HepG2 (cell line): Measurements from ENCODE around the gene SLC17A5. TPM values are rescaled to one million over a fixed set of nuclear protein-coding genes. Genes with fewer than 3 reads are reported as not detected.
A peak's percentile ranks its signal among the peaks of the same experiment; 100 is the strongest.

ENCODE experiments used
- ATAC-seq: fragments of 200-7000 bp; cut with Tn5 transposase; 3 replicates; pipeline ENCODE4 v1.9.1; 2020; ENCODE audit warnings: mild to moderate bottlenecking, moderate library complexity
- BruUV-seq: library from RNA; stranded (reverse); fragments of 400-500 nt; replicated peaks from 2 replicates; lab custom pipeline; 2021; lab: Mats Ljungman, UMichigan
- CTCF ChIA-PET: fragments of 300-600 bp; formaldehyde crosslinking; extraction: SDS; loops from one replicate; lab custom pipeline; 2021; ENCODE audit warnings: low total read pairs, inconsistent platforms, low intra/inter-chr PET ratio; lab: Yijun Ruan, JAX
- POLR2A ChIA-PET: fragments of 350-600 bp; sonication (Branson Sonifier 250); formaldehyde crosslinking; loops from one replicate; lab custom pipeline; 2020; ENCODE audit warnings: antibody characterized with exemption, inconsistent platforms; lab: Yijun Ruan, JAX
- DNase-seq: peaks from one replicate; pipeline ENCODE4 v3.0.0-alpha.2; 2015; ENCODE audit warnings: low spot score
- FAIRE-seq: peaks from 3 replicates; lab custom pipeline; 2011; peaks lifted over from hg19 to GRCh38; lab: Jason Lieb, UNC
- H2AFZ ChIP-seq: one replicate; pipeline ENCODE4 v1.6.1; 2011; ENCODE audit warnings: low read length, inconsistent platforms
- H3K27ac ChIP-seq: fragments of 300-600 bp; 3 replicates; pipeline ENCODE4 v1.8.0; 2011; ENCODE audit warnings: mixed run types, mild to moderate bottlenecking, mixed read lengths, low read length, inconsistent platforms; ENCODE audit not compliant: insufficient read depth; ENCODE audit errors: extremely low read length
- H3K27me3 ChIP-seq, 2 experiments: fragments of 200-600 bp in 1 of 2; 2 replicates in 1 of 2; 3 replicates in 1 of 2; pipeline versions ENCODE4 v1.6.0 to v1.8.0; 2011; ENCODE audit warnings: low read length in 2 of 2, mild to moderate bottlenecking in 2 of 2, moderate library complexity in 2 of 2, inconsistent platforms in 1 of 2; ENCODE audit not compliant: insufficient read depth in 2 of 2, control insufficient read depth in 1 of 2
- H3K36me3 ChIP-seq, 2 experiments: fragments of 200-600 bp in 1 of 2; replicated peaks in 1 of 2; 2 replicates in 1 of 2; 3 replicates in 1 of 2; pipeline versions ENCODE4 v1.5.1 to v1.8.0; 2011; ENCODE audit warnings: low read length in 2 of 2, inconsistent platforms in 1 of 2; ENCODE audit not compliant: insufficient read depth in 2 of 2, control insufficient read depth in 1 of 2
- H3K4me1 ChIP-seq: 2 replicates; pipeline ENCODE4 v1.5.1; 2012; ENCODE audit warnings: low read length, inconsistent platforms; ENCODE audit not compliant: insufficient read depth
- H3K4me2 ChIP-seq: 2 replicates; pipeline ENCODE4 v1.6.0; 2011; ENCODE audit warnings: low read depth, low read length, inconsistent platforms
- H3K4me3 ChIP-seq, 3 experiments: fragments of 200-600 bp in 1 of 3; sonication (generic), shearing (Covaris generic) in 1 of 3; replicated peaks in 1 of 3; 2 replicates each; pipeline ENCODE4 v1.5.1; 2011 to 2016; ENCODE audit warnings: low read length in 3 of 3, inconsistent platforms in 2 of 3, low read depth in 2 of 3, mild to moderate bottlenecking in 2 of 3, control low read depth in 1 of 3, mixed read lengths in 1 of 3; ENCODE audit not compliant: insufficient read depth in 1 of 3
- H3K79me2 ChIP-seq: one replicate; pipeline ENCODE4 v1.6.1; 2011; ENCODE audit warnings: low read length, inconsistent platforms; ENCODE audit not compliant: insufficient read depth
- H3K9ac ChIP-seq: 2 replicates; pipeline ENCODE4 v1.6.0; 2011; ENCODE audit warnings: mild to moderate bottlenecking, low read depth, low read length, inconsistent platforms; ENCODE audit not compliant: insufficient read depth
- H3K9me3 ChIP-seq: 2 replicates; pipeline ENCODE4 v1.5.1; 2012; ENCODE audit warnings: mild to moderate bottlenecking, low read length
- H4K20me1 ChIP-seq: 2 replicates; pipeline ENCODE4 v1.6.0; 2011; ENCODE audit warnings: inconsistent platforms, mild to moderate bottlenecking, low read length, moderate library complexity; ENCODE audit not compliant: insufficient read depth
- WGBS: methylation state at CpG from one replicate; pipeline ENCODE4 v1.1.6; 2017; ENCODE audit warnings: low lambda C conversion rate; 5-methylcytosine and 5-hydroxymethylcytosine counted together
- in situ Hi-C: cut with HindIII; loops from 2 replicates; pipeline ENCODE4 v1.10.0; 2017; ENCODE audit warnings: low pct_unique_long_range_greater_than_20kb; ENCODE audit not compliant: extremely low pct_ligation_motif_present
- intact Hi-C: fragments of 100-400 bp; cut with micrococcal nuclease; formaldehyde crosslinking; loops from one replicate; pipeline ENCODE4 v1.10.0; 2022; ENCODE audit not compliant: unreplicated experiment
- polyA plus RNA-seq, 8 experiments: library from polyadenylated mRNA; depleted of rRNA in 3 of 8; stranded (reverse) in 7 of 8; unstranded in 1 of 8; fragments of >200 nt; fragmentation: Illumina TruSeq in 4 of 8; extraction: Trizol in 4 of 8; gene quantifications; 2 replicates each; pipeline versions ENCODE4 v1.2.1 to v1.2.3, GENCODE V29; 2011 to 2016; ENCODE audit warnings: low read depth in 4 of 8, missing spikeins in 1 of 8, mixed read lengths in 1 of 8; ENCODE audit not compliant: insufficient read depth in 1 of 8
- total RNA-seq, 5 experiments: library from RNA; depleted of rRNA; stranded (reverse); fragments of >200 nt; fragmentation: Illumina TruSeq; extraction: Trizol; gene quantifications; 2 replicates each; pipeline ENCODE4 v1.2.3, GENCODE V29; 2016; ENCODE audit warnings: low read depth in 1 of 5
- TF ChIP-seq, protein P1 (sequence below): sonication (generic); formaldehyde crosslinking; IDR thresholded peaks from 2 replicates; pipeline ENCODE4 v1.4.0; 2020; ENCODE audit warnings: missing genetic modification reagents
- TF ChIP-seq, protein P2 (sequence below): sonication (generic); formaldehyde crosslinking; IDR thresholded peaks from 2 replicates; pipeline ENCODE4; 2020; ENCODE audit warnings: missing genetic modification reagents, mild to moderate bottlenecking, borderline replicate concordance
- TF ChIP-seq, protein P3 (sequence below): sonication (generic); formaldehyde crosslinking; IDR thresholded peaks from 2 replicates; pipeline ENCODE4 v1.4.0; 2020; ENCODE audit warnings: missing genetic modification reagents

Gene SLC17A5
- total and polyA plus RNA-seq, 2 of the 13 experiments (the other 11 are each of a cell fraction or from before 2014, with no cell fraction given), result 18.3 to 20.5 TPM

DNA sequence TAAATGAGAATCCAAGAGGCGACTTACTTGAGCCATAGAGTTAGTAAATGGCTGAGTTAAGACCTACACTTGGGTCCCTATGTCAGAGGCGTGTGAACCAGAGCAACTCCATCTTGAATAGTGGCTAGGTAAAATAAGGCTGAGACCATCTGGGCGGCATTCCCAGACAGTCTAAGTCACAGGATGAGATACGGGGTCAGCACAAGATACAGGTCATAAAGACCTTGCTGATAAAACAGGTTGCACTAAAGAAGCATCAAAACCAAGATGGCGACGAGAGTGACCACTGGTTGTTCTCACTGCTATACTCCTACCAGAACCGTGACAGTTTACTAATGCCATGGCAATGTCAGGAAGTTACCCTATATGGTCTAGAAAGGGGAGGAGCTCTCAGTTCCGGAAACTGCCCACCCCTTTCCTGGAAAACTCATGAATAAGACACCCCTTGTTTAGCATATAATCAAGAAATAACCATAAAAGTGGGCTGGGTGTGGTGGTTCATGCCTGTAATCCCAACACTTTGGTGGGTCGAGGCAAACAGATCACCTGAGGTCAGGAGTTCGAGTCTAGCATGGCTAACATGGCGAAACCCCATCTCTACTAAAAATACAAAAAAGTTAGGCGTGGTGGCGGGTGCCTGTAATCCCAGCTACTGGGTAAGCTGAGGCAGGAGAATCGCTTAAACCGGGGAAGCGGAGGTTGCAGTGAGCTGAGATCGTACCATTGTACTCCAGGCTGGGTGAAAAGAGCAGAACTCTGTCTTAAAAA is 89.0 kb downstream of the SLC17A5 start:
- Histone ChIP-seq H3K27me3 (no peaks in the 10 kb centered on the region), H3K9me3 (no peaks in the 10 kb centered on the region), H3K9ac (no peak overlapping the region), H3K4me3 (no peak overlapping the region), H3K4me2 (no peak overlapping the region), H3K4me1 (peaks cover 64% of the 10 kb centered on the region), H3K27ac (peak overlapping the region; percentile 90), H2AFZ (no peak overlapping the region), H3K79me2 (no peaks in the 10 kb centered on the region), H4K20me1 (no peaks in the 10 kb centered on the region), H3K36me3 (no peaks in the 10 kb centered on the region)
- CTCF ChIA-PET, result no interaction called here
- BruUV-seq, result no TSS peak
- no peak for DNase-seq
- POLR2A ChIA-PET, result interaction anchor here (4.1 to 6.0 kb wide), 3 partner anchors 15 to 43 kb away, joined by 38 to 130 read pairs (median 74); partner anchors contain the start of gene EEF1A1
- in situ Hi-C loops, result no loop called here
- intact Hi-C loops, result loop anchor here (5.0 kb wide), 2 partner anchors 42 to 48 kb away; partner anchors contain the start of gene EEF1A1
- no peak for ATAC-seq
- WGBS, result 97% methylated on average over 17 of the region's 17 CpGs
- FAIRE-seq, result no peak
- TF ChIP-seq, protein P1, sequence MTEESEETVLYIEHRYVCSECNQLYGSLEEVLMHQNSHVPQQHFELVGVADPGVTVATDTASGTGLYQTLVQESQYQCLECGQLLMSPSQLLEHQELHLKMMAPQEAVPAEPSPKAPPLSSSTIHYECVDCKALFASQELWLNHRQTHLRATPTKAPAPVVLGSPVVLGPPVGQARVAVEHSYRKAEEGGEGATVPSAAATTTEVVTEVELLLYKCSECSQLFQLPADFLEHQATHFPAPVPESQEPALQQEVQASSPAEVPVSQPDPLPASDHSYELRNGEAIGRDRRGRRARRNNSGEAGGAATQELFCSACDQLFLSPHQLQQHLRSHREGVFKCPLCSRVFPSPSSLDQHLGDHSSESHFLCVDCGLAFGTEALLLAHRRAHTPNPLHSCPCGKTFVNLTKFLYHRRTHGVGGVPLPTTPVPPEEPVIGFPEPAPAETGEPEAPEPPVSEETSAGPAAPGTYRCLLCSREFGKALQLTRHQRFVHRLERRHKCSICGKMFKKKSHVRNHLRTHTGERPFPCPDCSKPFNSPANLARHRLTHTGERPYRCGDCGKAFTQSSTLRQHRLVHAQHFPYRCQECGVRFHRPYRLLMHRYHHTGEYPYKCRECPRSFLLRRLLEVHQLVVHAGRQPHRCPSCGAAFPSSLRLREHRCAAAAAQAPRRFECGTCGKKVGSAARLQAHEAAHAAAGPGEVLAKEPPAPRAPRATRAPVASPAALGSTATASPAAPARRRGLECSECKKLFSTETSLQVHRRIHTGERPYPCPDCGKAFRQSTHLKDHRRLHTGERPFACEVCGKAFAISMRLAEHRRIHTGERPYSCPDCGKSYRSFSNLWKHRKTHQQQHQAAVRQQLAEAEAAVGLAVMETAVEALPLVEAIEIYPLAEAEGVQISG (CRISPR knock-in tag), result no peak
- TF ChIP-seq, protein P2, sequence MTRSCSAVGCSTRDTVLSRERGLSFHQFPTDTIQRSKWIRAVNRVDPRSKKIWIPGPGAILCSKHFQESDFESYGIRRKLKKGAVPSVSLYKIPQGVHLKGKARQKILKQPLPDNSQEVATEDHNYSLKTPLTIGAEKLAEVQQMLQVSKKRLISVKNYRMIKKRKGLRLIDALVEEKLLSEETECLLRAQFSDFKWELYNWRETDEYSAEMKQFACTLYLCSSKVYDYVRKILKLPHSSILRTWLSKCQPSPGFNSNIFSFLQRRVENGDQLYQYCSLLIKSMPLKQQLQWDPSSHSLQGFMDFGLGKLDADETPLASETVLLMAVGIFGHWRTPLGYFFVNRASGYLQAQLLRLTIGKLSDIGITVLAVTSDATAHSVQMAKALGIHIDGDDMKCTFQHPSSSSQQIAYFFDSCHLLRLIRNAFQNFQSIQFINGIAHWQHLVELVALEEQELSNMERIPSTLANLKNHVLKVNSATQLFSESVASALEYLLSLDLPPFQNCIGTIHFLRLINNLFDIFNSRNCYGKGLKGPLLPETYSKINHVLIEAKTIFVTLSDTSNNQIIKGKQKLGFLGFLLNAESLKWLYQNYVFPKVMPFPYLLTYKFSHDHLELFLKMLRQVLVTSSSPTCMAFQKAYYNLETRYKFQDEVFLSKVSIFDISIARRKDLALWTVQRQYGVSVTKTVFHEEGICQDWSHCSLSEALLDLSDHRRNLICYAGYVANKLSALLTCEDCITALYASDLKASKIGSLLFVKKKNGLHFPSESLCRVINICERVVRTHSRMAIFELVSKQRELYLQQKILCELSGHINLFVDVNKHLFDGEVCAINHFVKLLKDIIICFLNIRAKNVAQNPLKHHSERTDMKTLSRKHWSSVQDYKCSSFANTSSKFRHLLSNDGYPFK (CRISPR knock-in tag), result no peak
- TF ChIP-seq, protein P3, sequence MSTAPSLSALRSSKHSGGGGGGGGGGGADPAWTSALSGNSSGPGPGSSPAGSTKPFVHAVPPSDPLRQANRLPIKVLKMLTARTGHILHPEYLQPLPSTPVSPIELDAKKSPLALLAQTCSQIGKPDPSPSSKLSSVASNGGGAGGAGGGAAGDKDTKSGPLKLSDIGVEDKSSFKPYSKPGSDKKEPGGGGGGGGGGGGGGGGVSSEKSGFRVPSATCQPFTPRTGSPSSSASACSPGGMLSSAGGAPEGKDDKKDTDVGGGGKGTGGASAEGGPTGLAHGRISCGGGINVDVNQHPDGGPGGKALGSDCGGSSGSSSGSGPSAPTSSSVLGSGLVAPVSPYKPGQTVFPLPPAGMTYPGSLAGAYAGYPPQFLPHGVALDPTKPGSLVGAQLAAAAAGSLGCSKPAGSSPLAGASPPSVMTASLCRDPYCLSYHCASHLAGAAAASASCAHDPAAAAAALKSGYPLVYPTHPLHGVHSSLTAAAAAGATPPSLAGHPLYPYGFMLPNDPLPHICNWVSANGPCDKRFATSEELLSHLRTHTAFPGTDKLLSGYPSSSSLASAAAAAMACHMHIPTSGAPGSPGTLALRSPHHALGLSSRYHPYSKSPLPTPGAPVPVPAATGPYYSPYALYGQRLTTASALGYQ (CRISPR knock-in tag), result no peak
